HL-60/S4 treated with phorbol 12-myristate 13-acetate at 8.2 ng/mL for 4 days and 3 days (cell line): Measurements from ENCODE around the gene GRID2.

ENCODE experiments used
- in situ Hi-C: fragments of 300-500 bp; cut with MboI; formaldehyde crosslinking; loops from 2 replicates; pipeline ENCODE4 v1.15.0; 2022; ENCODE audit warnings: low sequenced_read_pairs

Gene GRID2

GRCh38 chr4:93467484-93468155 lies 1163.9 kb downstream of the GRID2 start:
- in situ Hi-C loops = no loop called here

DNA sequence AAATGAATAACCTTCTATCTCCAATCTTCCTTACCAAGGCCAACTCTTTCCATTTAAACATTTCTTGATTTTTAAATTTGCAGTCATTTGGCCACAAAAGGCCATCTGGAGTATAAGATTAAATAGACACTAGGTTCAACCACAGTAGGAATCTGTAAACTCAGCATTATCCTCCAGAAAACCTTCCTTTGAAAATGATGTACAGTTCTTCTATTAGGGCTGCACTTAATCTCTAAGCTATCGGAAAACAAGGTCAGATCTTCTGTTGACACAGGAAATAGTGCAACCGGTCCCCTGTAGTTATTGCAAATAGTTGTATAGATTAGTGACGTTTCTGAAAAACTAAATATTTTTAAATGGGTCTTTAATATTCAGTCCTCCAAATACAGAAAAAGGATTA lies 1165.8 kb downstream of the GRID2 start:
- in situ Hi-C loops = no loop called here

- in situ Hi-C loops = no loop called here
These were observed 1172.0 kb downstream of the GRID2 start for GRCh38 chr4:93475730-93476129.

- in situ Hi-C loops = no loop called here
These were observed 1175.0 kb downstream of the GRID2 start for GRCh38 chr4:93478805-93479204.

DNA sequence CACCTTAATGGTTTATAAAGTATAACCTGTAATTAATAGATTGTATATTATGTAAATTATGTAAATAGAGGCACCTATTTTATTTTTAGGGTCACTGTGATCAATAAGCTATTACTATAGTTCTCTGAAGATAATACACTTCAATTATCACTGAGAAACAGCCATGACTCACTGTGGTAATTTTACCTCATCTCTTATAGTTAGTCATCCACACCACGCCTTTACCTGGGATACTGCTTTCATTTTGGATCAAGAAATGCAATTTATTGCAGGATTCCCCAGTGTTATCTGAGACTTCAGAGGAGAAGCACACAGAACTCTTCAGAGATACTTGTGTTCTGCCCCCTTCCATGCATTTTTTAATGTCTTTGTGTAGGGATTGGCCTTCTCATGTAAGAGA lies 1176.7 kb downstream of the GRID2 start:
- in situ Hi-C loops = no loop called here

GRCh38 chr4:93495346-93495745 lies 1191.6 kb downstream of the GRID2 start:
- in situ Hi-C loops = no loop called here

GRCh38 chr4:93501244-93501643 lies 1197.5 kb downstream of the GRID2 start:
- in situ Hi-C loops = no loop called here

DNA sequence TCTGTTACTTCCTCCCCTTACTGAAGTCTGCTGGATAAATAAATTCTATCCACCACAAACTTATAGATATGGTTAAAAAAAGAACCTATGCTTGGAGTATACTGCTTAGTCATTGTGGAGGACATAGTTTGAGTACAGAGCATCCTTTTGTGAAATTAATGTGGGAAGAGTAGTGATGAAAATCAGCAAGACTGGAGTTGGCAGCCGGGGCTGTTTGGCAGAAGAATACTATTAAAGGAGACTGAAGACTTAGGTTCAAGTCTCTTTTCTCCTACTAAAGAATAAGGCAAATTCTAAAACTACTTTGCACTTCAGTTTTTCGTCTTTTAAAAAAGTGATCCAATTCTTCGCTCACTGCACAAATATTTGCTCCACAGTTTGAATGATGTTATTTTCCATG lies 1198.2 kb downstream of the GRID2 start:
- in situ Hi-C loops = no loop called here

DNA sequence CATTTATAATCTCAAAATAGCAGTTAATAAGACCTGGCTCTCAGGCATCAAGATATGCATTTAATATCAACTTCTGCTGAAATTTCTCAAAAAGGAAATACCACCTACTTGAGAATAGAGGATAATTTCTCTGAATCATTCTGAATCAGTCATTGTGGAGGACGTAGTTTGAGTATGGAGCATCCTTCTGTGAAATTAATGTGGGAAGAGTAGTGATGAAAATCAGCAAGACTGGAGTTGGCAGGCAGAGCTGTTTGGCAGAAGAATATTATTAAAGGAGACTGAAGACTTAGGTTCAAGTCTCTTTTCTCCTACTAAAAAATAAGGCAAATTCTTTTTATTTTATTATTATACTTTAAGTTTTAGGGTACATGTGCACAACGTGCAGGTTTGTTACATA lies 1199.2 kb downstream of the GRID2 start:
- in situ Hi-C loops = no loop called here

DNA sequence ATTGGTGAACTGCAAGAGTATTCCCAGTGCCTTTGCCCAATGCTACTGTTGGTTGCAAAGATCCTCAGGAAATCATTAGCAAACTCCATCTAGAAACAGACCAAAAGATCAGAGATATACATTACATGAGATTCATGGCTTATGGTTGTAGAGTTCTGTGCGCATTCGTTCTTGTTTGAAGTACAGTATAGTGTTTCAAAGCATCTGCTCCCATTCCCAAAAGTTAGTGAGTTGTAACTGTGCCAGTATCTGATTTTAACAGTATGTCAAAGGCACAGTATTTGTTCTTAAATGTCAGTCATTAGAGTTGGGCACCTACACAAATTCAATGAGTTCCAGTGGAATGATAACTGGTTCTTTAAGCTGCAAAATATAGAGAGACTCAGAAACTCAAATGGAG lies 1210.1 kb downstream of the GRID2 start:
- in situ Hi-C loops = no loop called here

- in situ Hi-C loops = no loop called here
These were observed 1211.4 kb downstream of the GRID2 start for GRCh38 chr4:93515208-93515607.

DNA sequence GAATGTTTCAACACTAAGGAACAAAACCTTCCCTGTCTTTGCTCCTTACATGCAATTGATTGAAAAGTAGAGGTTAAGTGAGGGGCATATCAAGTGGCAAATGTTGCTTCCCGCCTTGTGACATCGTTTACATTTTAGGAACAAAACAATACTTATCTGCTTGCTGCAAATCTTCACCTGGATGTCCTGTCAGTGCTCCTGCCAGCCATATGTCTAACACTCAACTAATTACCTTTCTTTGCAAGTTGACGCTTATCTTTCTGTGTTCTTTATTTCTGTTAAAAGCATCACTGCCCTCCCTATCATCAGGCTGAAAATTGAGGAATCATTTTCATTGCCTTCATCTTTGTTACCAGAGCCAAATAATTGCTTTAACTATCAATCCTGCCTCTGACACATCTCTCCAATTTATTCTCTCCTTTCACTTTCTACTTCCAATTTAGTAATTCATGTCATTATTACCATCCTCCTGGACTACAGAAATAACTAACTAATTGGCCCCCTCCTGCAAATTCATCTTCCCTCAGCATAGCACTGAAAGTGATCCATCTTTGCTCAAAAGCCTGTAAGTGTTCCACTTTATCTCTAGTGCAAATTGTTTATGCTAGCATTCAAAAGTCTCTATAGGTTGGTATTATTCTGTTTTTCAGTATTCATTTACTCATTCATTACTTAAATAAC lies 1226.1 kb downstream of the GRID2 start:
- in situ Hi-C loops = no loop called here

DNA sequence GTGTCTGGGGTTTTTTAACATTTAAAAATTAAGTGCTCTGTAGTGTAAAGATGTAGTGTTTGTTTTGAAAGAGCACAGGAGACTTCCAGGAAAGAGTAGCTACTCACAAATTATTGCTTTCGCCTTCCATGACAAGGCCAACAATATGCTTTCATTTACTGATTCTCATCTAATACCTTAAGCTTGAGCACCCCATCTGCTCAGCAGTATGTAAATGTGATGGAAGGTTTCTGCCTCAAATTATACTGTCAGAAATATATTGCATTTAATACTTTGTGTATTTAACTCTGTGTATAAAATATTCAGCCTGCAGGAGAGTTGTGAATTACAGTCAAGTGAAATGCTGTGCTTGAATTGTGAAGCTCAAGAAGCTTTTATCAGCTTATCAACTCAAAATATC lies 1228.5 kb downstream of the GRID2 start:
- in situ Hi-C loops = no loop called here

GRCh38 chr4:93540562-93540961 lies 1236.8 kb downstream of the GRID2 start:
- in situ Hi-C loops = no loop called here

DNA sequence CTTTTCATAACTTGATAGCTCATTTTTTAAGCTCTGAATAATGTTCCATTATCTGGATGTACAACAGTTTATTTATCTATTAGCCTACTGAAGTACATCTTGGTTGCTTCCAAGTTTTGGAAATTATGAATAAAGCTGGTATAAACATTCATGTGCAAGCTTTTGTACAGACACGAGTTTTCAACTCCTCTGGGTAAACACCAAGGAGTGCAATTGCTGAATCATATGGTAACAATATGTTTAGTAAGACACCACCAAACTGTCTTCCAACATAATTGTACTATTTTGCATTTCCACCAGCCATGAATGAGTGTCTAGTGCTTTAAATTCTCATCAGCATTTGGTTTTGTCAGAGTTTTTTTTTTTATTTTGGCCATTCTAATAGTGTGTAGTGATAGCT lies 1258.1 kb downstream of the GRID2 start:
- in situ Hi-C loops = no loop called here

DNA sequence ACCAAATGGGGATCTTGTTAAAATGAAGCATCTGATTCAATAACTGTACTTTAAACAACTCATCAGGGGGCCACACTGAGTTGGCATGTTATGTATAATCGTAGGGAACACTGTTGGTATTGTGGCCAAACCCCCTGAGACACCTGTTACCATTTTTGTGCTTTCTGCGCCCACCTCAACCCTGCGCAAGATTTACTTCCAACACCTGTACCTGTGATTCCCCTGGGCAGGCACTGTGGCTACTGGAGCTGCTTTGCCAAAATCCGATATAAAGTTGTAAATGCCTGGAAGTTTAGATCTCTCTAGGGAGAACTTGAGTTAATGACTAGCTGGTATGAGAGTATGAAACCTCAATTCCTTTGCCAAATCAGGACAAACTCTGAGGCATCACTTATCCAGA lies 1265.0 kb downstream of the GRID2 start:
- in situ Hi-C loops = no loop called here

DNA sequence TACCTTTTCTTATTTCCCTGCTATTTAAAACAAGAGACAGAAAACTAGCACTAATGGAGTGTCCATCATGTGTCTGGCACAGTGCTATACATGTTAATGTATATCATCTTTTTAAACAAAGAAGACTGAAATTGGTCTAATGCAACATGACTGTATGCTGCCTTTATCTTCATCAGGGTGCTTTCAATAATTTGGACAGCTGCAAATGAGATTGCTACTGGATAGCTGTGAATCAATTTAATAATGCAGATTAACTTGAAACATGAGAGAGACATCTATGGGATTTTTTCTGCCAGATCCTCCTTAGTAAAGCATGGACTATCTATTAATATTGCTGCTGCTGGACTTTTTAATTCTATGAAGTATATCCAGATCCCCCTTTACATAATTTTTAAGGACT lies 1269.5 kb downstream of the GRID2 start:
- in situ Hi-C loops = no loop called here

- in situ Hi-C loops = no loop called here
These were observed 1275.2 kb downstream of the GRID2 start for GRCh38 chr4:93578942-93579341.

- in situ Hi-C loops = no loop called here
These were observed 1301.4 kb downstream of the GRID2 start for GRCh38 chr4:93605163-93605562.

DNA sequence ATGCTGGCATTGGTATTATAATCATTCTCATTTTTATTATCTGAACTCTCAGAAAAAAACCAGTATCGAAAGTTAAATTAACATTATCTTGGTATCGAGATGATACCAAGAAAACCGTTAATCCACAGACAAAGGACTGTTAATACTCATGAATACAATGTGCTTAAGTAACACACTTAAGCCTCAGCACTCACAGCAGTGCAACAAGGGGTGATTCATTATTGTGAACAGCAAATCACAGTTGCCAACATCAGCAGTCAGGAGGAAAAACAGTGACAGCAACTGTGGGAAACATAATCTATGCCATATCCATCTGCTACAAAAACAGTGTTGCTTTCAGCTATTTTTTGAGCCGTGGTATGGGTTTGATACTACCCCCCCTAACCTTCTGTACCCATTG lies 1313.8 kb downstream of the GRID2 start:
- in situ Hi-C loops = no loop called here

DNA sequence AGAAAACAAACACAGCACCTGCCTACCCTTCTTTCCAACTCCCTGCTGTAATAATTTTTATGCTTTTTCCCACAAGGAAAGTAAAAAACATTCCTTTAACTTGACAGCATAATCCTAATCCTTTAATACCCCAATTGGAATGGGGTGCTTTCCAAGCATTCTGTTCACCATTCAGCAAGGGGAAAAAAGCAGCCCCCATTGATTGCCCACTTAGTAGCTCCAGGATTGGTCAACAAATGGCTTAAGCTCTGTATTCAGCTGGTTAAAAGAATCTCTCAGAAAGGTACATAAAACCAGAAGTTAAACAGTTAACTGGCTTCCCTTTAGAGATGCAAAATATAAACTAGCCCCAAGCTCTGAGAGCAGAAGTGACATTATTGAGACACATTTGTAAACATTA lies 1330.0 kb downstream of the GRID2 start:
- in situ Hi-C loops = no loop called here

GRCh38 chr4:93635943-93636342 lies 1332.2 kb downstream of the GRID2 start:
- in situ Hi-C loops = no loop called here

- in situ Hi-C loops = no loop called here
These were observed 1341.4 kb downstream of the GRID2 start for GRCh38 chr4:93645120-93645519.
